Activated CD8-positive, alpha-beta memory T cell treated with anti-CD3 and anti-CD28 coated beads, Interleukin-2, amount 50 U/mL, for 1 hour (primary cell): ENCODE data around the gene GBF1.

Source experiments
- DNase-seq: peaks from one replicate; pipeline ENCODE4 v3.0.0-alpha.2; 2020; ENCODE audit errors: extremely low read depth

The GBF1 gene

DNA sequence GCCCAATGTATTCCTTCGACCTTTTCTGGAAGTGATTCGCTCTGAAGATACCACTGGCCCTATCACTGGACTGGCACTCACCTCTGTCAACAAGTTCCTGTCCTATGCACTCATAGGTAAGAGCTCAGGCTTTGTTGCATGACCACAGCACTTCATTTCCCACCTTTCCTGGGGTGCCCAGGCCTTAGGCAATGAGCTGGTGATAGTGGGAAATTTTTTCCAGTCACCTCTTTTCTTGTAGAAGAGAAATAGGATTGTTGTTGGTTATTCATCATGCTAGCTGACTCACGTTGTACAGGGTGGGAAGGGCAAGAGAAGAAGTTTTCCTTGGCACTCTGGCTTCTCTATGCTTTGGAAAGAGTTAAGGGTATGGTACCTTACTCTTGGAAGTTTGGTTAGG, 98.7 kb downstream of the GBF1 start:
- DNase-seq = no peak

- no peak for DNase-seq
Observed at GRCh38 chr10:102347236-102347828, 102.0 kb downstream of the GBF1 start.

GRCh38 chr10:102352066-102352715, 106.9 kb downstream of the GBF1 start:
- peak; percentile 30 for DNase-seq

GRCh38 chr10:102354451-102354850, 109.1 kb downstream of the GBF1 start:
- DNase-seq = no peak

- DNase-seq = no peak
Observed at GRCh38 chr10:102358712-102359382, 113.5 kb downstream of the GBF1 start.

GRCh38 chr10:102367441-102367840, 122.1 kb downstream of the GBF1 start:
- no peak for DNase-seq

DNA sequence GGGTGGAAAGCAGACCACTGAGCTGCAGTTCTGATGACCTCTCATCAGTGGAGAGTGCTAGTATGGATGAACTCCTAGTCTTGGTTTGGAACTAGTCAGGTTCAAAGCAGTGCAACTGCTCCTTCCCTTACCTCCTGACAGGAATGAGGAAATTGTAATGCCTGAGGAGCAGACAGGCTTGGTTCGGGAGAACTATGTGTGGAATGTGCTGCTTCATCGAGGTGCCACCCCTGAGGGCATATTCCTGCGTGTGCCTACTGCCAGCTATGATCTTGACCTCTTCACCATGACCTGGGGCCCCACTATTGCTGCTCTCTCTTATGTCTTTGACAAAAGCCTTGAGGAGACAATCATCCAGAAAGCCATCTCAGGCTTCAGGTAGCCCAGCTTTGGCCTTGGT, 122.7 kb downstream of the GBF1 start:
- no peak for DNase-seq

GRCh38 chr10:102371295-102371694, 126.0 kb downstream of the GBF1 start:
- DNase-seq = no peak

DNA sequence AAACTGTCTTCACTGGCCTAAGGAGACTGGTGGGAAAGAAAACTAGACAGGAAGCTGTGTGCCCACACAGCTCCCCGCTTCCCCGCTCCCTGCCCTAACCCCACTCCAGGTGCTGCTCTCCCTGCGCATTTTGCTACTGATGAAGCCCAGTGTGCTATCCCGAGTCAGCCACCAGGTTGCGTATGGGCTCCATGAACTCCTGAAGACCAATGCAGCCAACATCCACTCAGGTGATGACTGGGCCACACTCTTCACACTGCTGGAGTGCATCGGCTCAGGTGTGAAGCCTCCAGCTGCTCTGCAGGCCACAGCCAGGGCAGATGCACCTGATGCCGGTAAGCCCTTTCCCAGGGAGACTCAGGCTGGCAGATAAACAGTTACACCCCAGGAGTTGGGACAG, 129.9 kb downstream of the GBF1 start:
- DNase-seq = no peak

DNA sequence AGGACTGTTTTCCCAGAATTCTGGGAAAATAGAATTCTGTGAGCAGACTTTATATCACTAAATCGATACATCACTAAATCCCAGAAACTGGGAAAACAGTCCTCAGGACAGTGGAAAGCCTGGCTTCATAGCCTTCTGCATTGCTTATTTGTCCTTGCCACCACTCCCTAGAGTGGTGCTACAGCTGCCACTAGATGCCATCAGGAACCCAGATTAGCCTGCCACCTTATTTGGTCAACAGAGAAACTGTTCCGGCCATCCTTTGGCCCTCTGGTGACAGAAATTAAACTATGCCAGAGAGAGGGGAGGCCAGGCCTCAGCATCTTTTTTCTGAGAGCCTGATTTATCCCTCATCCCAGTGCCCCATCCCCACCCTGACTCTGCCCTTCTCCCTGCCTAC, 130.5 kb downstream of the GBF1 start:
- DNase-seq = no peak

- no peak for DNase-seq
Observed at GRCh38 chr10:102376901-102377300, 131.6 kb downstream of the GBF1 start.

- DNase-seq = no peak
Observed at GRCh38 chr10:102379383-102379782, 134.1 kb downstream of the GBF1 start.

DNA sequence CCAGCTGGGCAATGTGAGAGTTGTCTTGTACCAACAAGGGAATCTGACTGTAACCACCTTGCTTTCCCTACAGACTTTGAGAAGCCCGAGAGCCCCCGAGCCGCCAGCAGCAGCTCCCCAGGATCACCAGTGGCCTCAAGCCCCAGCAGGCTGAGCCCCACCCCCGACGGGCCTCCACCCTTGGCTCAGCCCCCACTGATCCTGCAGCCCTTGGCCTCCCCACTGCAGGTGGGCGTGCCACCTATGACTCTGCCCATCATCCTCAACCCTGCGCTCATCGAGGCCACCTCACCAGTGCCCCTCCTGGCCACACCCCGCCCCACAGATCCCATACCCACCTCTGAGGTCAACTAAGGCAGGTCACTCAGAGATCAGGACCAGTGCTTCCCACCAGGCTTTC, 136.7 kb downstream of the GBF1 start:
- no peak for DNase-seq

GRCh38 chr10:102382871-102383270, 137.5 kb downstream of the GBF1 start:
- DNase-seq = no peak

DNA sequence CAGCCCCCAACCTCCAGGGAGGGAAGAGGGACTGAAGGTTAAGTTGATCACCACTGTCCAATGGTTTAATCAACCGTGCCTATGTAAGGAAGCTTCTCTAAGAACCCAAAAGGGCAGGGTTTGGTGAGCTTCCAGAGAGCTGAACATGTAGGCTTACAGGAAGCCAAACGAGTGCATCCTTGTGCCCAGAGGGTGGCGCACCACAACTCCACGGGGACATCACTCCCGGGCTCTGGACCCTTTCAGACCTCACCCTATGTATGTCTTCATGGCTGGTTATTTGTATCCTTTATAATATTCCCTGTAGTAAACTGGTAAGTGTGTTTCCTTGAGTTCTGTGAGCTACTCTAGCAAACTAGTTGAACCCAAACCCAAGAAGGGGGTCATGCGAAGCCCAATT, 138.7 kb downstream of the GBF1 start:
- DNase-seq = no peak

GRCh38 chr10:102384606-102385429, 139.5 kb downstream of the GBF1 start:
- no peak for DNase-seq

GRCh38 chr10:102389894-102390293, 144.6 kb downstream of the GBF1 start:
- no peak for DNase-seq

- no peak for DNase-seq
Observed at GRCh38 chr10:102392306-102392705, 147.0 kb downstream of the GBF1 start.

GRCh38 chr10:102393411-102394078, 148.2 kb downstream of the GBF1 start:
- no peak for DNase-seq

- peak; percentile 97 for DNase-seq
Observed at GRCh38 chr10:102394079-102394800, 148.9 kb downstream of the GBF1 start.

GRCh38 chr10:102394801-102395399, 149.6 kb downstream of the GBF1 start:
- DNase-seq = no peak
